Measurements from ENCODE around the gene LANCL1. TPM values are rescaled to one million over a fixed set of nuclear protein-coding genes. Genes with fewer than 3 reads are reported as not detected.

LANCL1 gene
- polyA plus RNA-seq, 1 donor from 2014 or later, result 76.7 TPM

GRCh38 chr2:210459407-210459806, 17.2 kb downstream of the LANCL1 start:
- Histone ChIP-seq H3K9ac (ENCODE audit: low read length) (no peak overlapping the region), H3K4me3 (ENCODE audit: low read length) (no peak overlapping the region), H3K4me2 (ENCODE audit: low read length) (no peak overlapping the region), H3K27ac (ENCODE audit: low read length) (no peak overlapping the region), H3K27me3 (ENCODE audit: insufficient read depth, low read depth, low read length) (no peaks in the 10 kb centered on the region), H3K9me2 (ENCODE audit: insufficient read depth, low read length) (no peaks in the 10 kb centered on the region), H4K20me1 (ENCODE audit: insufficient read depth) (no peaks in the 10 kb centered on the region), H3K9me3 (ENCODE audit: low read length) (no peaks in the 10 kb centered on the region), H2AFZ (ENCODE audit: low read depth, low read length) (no peak overlapping the region), H3F3A (ENCODE audit: insufficient read depth, low read length, poor library complexity, severe bottlenecking) (no peaks in the 10 kb centered on the region), H3K36me3 (ENCODE audit: insufficient read depth, low read length) (peaks cover 3% of the 10 kb centered on the region), H3K79me2 (replicated peaks; ENCODE audit: insufficient read depth, low read length) (no peaks in the 10 kb centered on the region)
- TF ChIP-seq TAF1 (IDR thresholded peaks at IDR 0.05; ENCODE audit: low read depth) (no peak), POLR2AphosphoS5 (IDR thresholded peaks at IDR 0.05) (no peak), MXI1 (conservative IDR thresholded peaks at IDR 0.05; ENCODE audit: poor library complexity, severe bottlenecking) (no peak), CTCF (IDR thresholded peaks at IDR 0.05; ENCODE audit: poor library complexity, severe bottlenecking) (no peak), EZH2 (IDR thresholded peaks at IDR 0.05; ENCODE audit: borderline replicate concordance, insufficient read depth, low read length, poor library complexity, severe bottlenecking) (no peak), REST (IDR thresholded peaks at IDR 0.05; ENCODE audit: borderline replicate concordance) (no peak), SMC3 (conservative IDR thresholded peaks at IDR 0.05; ENCODE audit: poor library complexity) (no peak), EP300 (conservative IDR thresholded peaks at IDR 0.05; ENCODE audit: poor library complexity, severe bottlenecking) (no peak), RAD21 (conservative IDR thresholded peaks at IDR 0.05) (no peak)

DNA sequence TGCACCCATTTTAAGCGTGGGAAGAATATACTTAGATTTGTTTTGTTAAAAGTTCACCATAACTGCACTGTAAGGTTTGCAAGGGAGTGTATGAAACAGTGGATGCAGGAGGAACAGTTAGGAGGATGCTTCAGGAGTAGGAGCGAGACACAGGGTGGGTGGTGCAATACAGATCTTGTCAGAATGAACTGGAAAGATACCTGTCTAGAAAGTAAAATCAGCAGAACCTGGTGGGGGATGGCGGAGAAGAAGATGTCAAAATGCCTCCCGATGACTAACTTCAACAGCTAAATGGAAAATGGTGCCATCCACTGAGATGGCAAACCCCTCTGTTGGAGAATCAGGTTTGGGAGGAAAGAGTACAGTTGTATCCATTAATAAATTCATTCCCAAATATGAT, 18.2 kb downstream of the LANCL1 start:
- Histone ChIP-seq H3F3A (ENCODE audit: insufficient read depth, low read length, poor library complexity, severe bottlenecking) (no peaks in the 10 kb centered on the region), H3K9me2 (ENCODE audit: insufficient read depth, low read length) (no peaks in the 10 kb centered on the region), H3K4me3 (ENCODE audit: low read length) (no peak overlapping the region), H2AFZ (ENCODE audit: low read depth, low read length) (no peak overlapping the region), H3K9ac (ENCODE audit: low read length) (no peak overlapping the region), H3K36me3 (ENCODE audit: insufficient read depth, low read length) (peaks cover 3% of the 10 kb centered on the region), H3K79me2 (replicated peaks; ENCODE audit: insufficient read depth, low read length) (no peaks in the 10 kb centered on the region), H3K9me3 (ENCODE audit: low read length) (no peaks in the 10 kb centered on the region), H4K20me1 (ENCODE audit: insufficient read depth) (no peaks in the 10 kb centered on the region), H3K27me3 (ENCODE audit: insufficient read depth, low read depth, low read length) (no peaks in the 10 kb centered on the region), H3K4me2 (ENCODE audit: low read length) (no peak overlapping the region), H3K27ac (ENCODE audit: low read length) (no peak overlapping the region)
- TF ChIP-seq TAF1 (IDR thresholded peaks at IDR 0.05; ENCODE audit: low read depth), result no peak
- no peak for TF ChIP-seq REST (IDR thresholded peaks at IDR 0.05; ENCODE audit: borderline replicate concordance)
- no peak for TF ChIP-seq MXI1 (conservative IDR thresholded peaks at IDR 0.05; ENCODE audit: poor library complexity, severe bottlenecking)
- no peak for TF ChIP-seq RAD21 (conservative IDR thresholded peaks at IDR 0.05)
- TF ChIP-seq EP300 (conservative IDR thresholded peaks at IDR 0.05; ENCODE audit: poor library complexity, severe bottlenecking), result no peak
- TF ChIP-seq CTCF (IDR thresholded peaks at IDR 0.05; ENCODE audit: poor library complexity, severe bottlenecking), result no peak
